ENCODE results near the gene KCNE1. TPM values are rescaled to one million over a fixed set of nuclear protein-coding genes. Genes with fewer than 3 reads are reported as not detected.
"Not testable (repeated sequence)": the region's sequence is repeated elsewhere in the genome, so short reads cannot be mapped to it uniquely, and the experiment has no call there.

Gene KCNE1
- total RNA-seq, 2 experiments from 2014 or later = not detected

DNA sequence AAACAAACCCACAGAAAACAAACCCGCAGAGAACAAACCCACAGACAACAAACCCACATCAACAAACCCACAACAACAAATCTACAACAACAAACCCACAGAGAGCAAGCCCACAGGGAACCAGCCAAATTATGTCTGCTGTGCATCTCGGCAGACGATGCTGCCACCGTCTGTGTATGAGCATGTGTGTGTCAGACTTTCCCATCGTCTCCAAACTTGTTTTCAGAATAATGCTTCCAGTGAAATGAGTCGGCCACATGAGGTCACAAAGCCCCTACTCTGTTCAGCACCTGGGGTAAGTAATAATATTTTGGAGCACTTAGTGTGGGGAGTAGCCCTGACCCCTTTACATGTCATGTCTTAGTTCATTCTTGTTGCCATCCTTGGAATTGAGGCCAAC lies 105.9 kb downstream of the KCNE1 start:
- H3K27me3 Mint-ChIP-seq = not testable (repeated sequence)

DNA sequence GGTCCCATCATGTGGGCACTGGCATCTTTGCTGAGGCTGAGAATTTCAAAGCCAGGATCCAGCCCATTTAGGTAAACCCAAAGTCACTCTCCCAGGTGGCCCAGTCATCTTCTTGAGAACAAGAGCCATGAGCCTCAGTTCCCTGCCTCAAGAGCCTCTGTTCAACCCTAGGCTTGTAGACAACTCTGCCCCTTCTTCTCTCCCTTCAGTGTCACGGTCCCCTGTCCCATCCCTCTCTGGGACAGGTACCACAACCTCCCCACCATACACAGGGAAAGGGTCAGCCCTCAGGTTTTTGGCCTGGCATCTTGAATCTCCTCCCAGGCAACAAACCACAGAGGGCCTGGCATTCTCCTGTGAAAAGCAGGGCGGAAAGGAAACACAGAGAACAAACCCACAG lies 106.3 kb downstream of the KCNE1 start:
- intact Hi-C loops (cut with micrococcal nuclease); H3K9me3 Mint-ChIP-seq; ATAC-seq; H3K27ac Mint-ChIP-seq; DNase-seq; H3K4me1 Mint-ChIP-seq (ENCODE audit: low read depth); POLR2A ChIA-PET; H3K36me3 Mint-ChIP-seq (ENCODE audit: low read depth); H3K4me3 Mint-ChIP-seq; H3K27me3 Mint-ChIP-seq; CTCF ChIA-PET: not testable (repeated sequence)

More for the DNA sequence above, 105.9 kb downstream of the KCNE1 start:
- POLR2A ChIA-PET; H3K27ac Mint-ChIP-seq; H3K4me3 Mint-ChIP-seq; CTCF ChIA-PET; intact Hi-C loops (cut with micrococcal nuclease); H3K36me3 Mint-ChIP-seq (ENCODE audit: low read depth); DNase-seq; H3K4me1 Mint-ChIP-seq (ENCODE audit: low read depth); H3K9me3 Mint-ChIP-seq: not testable (repeated sequence)
- ATAC-seq = peak; percentile 45

DNA sequence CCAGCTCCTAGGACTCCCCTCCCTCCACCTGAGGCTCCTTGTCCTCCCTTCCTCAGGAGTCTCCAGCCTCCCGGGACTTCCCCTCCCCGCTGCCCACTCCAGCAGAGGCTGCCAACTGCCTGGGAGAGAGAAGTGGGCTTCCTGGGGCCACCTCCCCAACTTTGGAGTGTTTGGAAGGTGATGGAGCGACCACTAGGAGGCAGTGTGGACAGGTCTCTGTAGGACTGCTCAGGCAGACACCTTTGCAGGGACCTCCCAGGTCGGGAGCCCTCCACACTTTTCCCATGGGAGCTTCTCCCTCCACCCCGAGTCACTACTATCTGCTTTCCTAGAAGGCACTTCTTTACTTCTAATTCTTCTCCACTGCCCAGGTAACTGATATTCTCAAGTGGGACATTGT lies 107.3 kb downstream of the KCNE1 start:
- H3K4me1 Mint-ChIP-seq (ENCODE audit: low read depth); ATAC-seq; POLR2A ChIA-PET; H3K9me3 Mint-ChIP-seq; H3K4me3 Mint-ChIP-seq; H3K27me3 Mint-ChIP-seq; DNase-seq; H3K27ac Mint-ChIP-seq; CTCF ChIA-PET; intact Hi-C loops (cut with micrococcal nuclease); H3K36me3 Mint-ChIP-seq (ENCODE audit: low read depth): not testable (repeated sequence)

DNA sequence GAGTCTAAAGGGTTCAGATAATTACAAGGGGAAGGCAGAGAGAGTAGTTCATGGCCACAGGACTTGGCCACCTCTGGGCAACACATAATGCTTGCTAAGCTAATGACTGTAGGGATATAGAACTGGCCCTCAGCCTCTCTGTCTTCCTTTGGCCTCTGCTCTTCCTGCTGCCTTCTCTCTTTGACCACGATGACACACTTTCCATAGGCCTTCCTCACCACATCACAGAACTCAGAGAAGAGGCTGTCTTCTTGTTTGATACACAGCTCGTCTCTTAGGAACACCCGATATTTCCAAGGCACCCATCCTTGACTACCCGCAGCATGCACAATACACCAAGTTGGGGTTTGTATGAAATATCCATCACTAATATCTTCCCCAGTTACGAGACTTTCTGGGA lies 111.5 kb downstream of the KCNE1 start:
- H3K36me3 Mint-ChIP-seq (ENCODE audit: low read depth); H3K4me1 Mint-ChIP-seq (ENCODE audit: low read depth); POLR2A ChIA-PET; H3K27me3 Mint-ChIP-seq; DNase-seq; CTCF ChIA-PET; H3K9me3 Mint-ChIP-seq; H3K4me3 Mint-ChIP-seq; H3K27ac Mint-ChIP-seq; intact Hi-C loops (cut with micrococcal nuclease): not testable (repeated sequence)
- peak; percentile 27 for ATAC-seq

Other genes starting within 250 kb of the KCNE1 start
- not detected for gene KCNE2, start 148.2 kb downstream of the KCNE1 start, total RNA-seq
- 1 to 10 TPM; 5.2 to 7.5 TPM for gene SMIM11, start 136.7 kb downstream of the KCNE1 start, total RNA-seq
- gene SMIM34, start 88.3 kb downstream of the KCNE1 start, total RNA-seq = not detected
- 1 to 10 TPM; 6.1 to 7.8 TPM for gene RCAN1, start 102.9 kb upstream of the KCNE1 start, total RNA-seq
- under 1 TPM; 0.54 to 0.58 TPM for gene CLIC6, start 156.8 kb upstream of the KCNE1 start, total RNA-seq

Measured in activated CD8-positive, alpha-beta T cell treated with anti-CD3 and anti-CD28 coated beads for 36 hours (primary cell).